GM10266 (cell line): ENCODE results near the gene CYP4V2.
"Not testable (repeated sequence)": the region's sequence is repeated elsewhere in the genome, so short reads cannot be mapped to it uniquely, and the experiment has no call there.

ENCODE experiments used
- DNase-seq: peaks from one replicate; pipeline ENCODE4 v3.0.0; 2012; ENCODE audit errors: extremely low spot score
- TF ChIP-seq, protein P1 (sequence below): IDR thresholded peaks from 2 replicates; pipeline ENCODE4 v1.5.1; 2012; ENCODE audit warnings: mild to moderate bottlenecking, low read depth; ENCODE audit not compliant: control insufficient read depth, insufficient read depth; ENCODE audit errors: missing control alignments

The CYP4V2 gene

DNA sequence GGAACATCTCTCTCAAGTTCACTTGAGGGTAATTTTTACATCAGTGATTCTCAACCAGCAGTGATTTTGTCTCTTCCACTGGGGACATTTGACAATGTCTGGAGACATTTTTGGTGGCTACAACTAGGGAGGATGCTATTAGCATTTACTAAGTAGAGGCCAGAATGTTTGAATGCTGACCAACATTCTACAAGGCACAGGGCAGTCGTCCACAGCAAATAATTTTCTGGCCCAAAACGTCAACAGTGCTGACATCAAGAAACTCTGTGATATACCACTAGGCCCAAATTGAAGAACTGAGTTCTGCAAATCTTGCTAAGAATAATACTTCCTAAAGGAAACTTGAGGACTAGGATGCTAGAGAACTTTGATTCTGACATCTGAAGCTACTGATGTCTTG is 43.0 kb downstream of the CYP4V2 start:
- DNase-seq, result no peak
- TF ChIP-seq, protein P1, sequence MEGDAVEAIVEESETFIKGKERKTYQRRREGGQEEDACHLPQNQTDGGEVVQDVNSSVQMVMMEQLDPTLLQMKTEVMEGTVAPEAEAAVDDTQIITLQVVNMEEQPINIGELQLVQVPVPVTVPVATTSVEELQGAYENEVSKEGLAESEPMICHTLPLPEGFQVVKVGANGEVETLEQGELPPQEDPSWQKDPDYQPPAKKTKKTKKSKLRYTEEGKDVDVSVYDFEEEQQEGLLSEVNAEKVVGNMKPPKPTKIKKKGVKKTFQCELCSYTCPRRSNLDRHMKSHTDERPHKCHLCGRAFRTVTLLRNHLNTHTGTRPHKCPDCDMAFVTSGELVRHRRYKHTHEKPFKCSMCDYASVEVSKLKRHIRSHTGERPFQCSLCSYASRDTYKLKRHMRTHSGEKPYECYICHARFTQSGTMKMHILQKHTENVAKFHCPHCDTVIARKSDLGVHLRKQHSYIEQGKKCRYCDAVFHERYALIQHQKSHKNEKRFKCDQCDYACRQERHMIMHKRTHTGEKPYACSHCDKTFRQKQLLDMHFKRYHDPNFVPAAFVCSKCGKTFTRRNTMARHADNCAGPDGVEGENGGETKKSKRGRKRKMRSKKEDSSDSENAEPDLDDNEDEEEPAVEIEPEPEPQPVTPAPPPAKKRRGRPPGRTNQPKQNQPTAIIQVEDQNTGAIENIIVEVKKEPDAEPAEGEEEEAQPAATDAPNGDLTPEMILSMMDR, result no peak

DNA sequence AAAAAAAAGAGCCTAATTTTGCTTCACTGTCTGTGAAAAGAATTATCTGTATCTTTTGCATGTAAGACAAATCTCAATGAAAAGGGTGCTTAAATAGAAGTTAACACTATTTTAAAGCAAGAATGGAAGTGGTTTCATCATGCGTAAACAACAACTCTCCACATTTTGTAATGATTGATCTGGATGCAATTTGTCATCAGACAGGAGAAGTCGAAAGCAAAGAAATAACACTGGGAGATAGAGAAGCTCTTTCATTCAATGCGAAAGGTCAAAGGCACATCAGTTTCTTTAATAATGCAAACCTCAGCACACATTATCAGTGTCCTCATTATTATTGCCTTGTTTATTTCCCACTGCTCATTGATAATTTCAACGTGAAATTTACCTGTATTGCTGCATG is 44.8 kb downstream of the CYP4V2 start:
- DNase-seq, result no peak
- TF ChIP-seq, protein P1, result no peak

DNA sequence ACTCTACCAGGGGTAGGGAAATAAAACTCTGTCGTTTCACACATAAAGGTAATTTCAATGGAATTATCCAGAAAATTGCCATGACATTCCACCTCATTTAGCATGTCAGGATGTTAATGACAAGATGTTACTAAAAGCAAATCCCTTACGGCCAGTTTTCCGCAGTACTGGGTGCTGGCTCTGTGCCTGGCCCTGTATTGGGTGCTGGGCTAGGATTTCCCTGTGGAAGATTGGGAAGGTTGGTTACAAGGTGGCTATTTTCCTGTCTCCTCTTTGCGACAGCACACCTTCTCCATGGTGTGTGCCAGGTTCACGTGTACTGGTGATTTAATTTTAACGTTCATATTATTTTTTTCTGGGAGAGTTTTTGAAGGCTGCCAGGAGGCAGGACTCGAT is 49.1 kb downstream of the CYP4V2 start:
- DNase-seq, result no peak
- TF ChIP-seq, protein P1, result no peak

DNA sequence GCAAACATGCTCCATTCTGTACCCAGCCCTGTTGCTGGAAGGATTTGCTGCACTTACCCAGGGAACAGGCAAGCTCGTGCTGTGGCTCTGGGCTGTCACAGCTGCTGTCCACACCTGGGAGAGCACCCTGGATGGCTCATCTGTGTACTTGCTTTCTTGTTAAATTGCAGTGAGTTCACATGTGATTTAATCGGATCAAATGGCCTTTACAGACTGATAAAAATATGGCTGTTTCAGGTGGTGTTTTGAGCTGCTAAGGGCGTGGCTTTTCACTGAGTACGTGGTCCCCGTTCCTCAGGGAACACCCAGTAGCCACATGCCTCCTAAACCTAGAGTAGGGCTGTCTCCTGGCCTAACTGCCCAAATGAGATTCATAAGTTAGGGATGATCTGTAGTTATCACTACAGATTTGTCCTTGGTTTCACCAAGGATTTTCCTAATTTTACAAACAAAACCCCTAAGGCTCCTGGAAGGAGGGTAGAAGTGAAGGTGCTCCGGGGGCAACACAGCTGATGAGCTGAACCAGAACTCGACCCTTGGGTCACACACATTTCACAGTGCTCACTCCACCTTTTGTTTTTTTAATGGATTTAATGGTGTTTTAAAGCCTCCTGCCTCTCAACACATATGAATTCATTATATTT is 49.6 kb downstream of the CYP4V2 start:
- TF ChIP-seq, protein P1, result no peak
- no peak for DNase-seq

DNA sequence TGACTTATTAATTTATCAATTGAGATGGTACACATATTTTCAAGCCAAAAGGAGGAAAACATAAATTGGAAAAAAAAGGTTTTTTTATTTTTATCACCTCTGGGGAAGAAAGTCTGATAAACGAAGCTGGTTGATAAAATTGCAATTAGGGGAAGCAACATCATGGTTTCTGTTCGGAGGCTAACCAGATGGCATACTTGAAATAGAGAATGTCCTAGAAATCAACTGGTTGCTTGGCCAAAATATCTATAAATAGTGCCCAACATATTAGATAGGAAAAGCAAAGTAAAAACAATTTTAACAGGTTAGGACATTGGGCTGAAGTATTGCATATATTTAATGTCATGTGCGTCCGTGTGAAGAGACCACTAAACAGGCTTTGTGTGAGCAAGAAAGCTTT is 50.2 kb downstream of the CYP4V2 start:
- TF ChIP-seq, protein P1, result no peak
- no peak for DNase-seq

DNA sequence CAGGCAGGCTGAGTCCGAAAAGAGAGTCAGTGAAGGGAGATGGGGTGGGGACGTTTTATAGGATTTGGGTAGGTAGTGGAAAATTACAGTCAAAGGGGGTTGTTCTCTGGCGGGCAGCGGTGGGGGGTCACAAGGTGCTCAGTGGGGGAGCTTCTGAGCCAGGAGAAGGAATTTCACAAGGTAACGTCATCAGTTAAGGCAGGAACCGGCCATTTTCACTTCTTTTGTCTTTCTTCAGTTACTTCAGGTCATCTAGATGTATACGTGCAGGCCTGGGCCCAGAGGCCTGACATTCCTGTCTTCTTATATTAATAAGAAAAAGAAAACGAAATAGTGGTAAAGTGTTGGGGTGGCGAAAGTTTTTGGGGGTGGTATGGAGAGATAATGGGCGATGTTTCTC is 50.7 kb downstream of the CYP4V2 start:
- DNase-seq, result not testable (repeated sequence)

DNA sequence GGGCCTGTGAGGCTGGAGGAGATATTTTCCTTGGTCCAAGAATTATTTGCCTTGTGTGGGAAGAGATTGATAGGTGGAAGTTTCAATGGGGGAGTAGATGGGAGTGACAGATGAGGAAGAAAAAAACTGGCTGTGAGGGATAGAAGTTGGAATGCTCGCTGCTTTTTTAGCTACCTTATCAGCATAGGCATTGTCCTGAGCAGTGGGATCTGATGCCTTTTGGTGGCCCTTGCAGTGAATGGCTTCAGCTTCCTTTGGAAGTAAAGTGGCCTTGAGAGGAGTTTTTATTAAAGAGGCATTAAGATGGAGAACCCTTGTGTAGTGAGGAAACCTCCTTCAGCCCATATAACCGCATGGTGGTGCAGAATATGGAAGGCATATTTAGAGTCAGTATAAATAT is 52.0 kb downstream of the CYP4V2 start:
- no peak for DNase-seq
- TF ChIP-seq, protein P1, result no peak

DNA sequence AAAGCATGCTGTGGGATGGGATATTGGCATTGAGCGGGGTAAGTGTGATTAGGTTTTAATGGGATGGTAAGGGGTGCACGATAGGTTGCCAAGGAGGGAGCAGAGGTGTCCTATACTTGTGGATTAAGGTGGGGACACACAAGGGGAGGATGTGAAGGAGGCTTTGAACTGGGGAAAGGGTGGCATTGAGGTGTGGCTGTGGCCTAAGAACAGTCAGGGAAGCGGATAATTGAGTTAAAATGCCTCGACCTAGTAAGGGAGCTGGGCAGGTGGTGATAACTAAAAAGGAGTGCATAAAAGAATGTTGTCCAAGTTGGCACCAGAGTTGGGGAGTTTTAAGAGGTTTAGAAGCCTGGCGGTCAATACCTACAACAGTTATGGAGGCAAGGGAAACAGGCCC is 53.5 kb downstream of the CYP4V2 start:
- TF ChIP-seq, protein P1, result no peak

DNA sequence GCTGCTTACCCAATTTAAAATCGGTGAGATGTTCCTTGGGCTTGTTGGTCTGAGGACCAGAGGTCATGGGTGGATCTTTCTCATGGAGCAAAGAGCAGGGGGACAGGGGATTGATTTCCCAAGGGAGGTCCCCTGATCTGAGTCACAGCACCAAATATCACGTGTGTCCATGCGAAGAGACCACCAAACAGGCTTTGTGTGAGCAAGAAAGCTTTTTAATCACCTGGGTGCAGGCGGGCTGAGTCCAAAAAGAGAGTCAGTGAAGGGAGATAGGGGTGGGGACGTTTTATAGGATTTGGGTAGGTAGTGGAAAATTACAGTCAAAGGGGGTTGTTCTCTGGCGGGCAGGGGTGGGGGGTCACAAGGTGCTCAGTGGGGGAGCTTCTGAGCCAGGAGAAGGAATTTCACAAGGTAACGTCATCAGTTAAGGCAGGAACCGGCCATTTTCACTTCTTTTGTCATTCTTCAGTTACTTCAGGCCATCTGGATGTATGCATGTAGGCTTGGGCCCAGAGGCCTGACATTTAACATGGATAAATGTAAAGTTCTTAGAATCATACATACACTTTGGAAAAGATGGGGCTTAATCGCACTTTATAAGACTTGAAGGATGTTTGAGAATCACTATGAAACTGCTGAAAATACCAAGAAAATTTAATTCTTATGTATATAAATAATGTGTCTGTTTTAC is 55.8 kb downstream of the CYP4V2 start:
- DNase-seq, result not testable (repeated sequence)

More for the DNA sequence above, 53.5 kb downstream of the CYP4V2 start:
- no peak for DNase-seq
